GM12873 (cell line): Measurements from ENCODE around the gene TMC1.
A peak's percentile ranks its signal among the peaks of the same experiment; 100 is the strongest.

ENCODE experiments used
- TF ChIP-seq, protein P1 (sequence below): IDR thresholded peaks from 2 replicates; pipeline ENCODE4 v1.5.1; 2012; ENCODE audit warnings: low read depth, mild to moderate bottlenecking, moderate library complexity, low read length, control low read depth; ENCODE audit not compliant: insufficient read depth; ENCODE audit errors: missing control alignments

The TMC1 gene

GRCh38 chr9:72844440-72844768 is 323.0 kb downstream of the TMC1 start:
- TF ChIP-seq, protein P1, sequence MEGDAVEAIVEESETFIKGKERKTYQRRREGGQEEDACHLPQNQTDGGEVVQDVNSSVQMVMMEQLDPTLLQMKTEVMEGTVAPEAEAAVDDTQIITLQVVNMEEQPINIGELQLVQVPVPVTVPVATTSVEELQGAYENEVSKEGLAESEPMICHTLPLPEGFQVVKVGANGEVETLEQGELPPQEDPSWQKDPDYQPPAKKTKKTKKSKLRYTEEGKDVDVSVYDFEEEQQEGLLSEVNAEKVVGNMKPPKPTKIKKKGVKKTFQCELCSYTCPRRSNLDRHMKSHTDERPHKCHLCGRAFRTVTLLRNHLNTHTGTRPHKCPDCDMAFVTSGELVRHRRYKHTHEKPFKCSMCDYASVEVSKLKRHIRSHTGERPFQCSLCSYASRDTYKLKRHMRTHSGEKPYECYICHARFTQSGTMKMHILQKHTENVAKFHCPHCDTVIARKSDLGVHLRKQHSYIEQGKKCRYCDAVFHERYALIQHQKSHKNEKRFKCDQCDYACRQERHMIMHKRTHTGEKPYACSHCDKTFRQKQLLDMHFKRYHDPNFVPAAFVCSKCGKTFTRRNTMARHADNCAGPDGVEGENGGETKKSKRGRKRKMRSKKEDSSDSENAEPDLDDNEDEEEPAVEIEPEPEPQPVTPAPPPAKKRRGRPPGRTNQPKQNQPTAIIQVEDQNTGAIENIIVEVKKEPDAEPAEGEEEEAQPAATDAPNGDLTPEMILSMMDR: no peak

DNA sequence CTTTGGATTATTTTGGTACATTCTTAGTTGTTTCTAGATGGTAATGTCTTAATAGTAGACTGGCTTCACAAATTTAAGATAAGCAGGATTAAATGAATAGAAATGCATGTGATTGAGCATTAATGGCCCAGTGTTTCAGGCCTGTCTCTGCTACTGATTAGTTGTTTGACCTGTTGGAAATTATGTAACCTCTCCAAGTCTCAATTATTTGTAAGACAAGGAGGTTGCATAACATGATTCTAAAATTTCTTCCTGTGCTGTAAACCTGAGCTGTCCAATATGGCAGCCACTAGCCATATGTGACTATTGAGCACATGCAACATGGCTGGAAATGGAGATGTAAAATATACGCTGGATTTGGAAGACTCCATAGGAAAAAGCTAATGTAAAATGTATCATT is 333.9 kb downstream of the TMC1 start:
- TF ChIP-seq, protein P1: no peak

DNA sequence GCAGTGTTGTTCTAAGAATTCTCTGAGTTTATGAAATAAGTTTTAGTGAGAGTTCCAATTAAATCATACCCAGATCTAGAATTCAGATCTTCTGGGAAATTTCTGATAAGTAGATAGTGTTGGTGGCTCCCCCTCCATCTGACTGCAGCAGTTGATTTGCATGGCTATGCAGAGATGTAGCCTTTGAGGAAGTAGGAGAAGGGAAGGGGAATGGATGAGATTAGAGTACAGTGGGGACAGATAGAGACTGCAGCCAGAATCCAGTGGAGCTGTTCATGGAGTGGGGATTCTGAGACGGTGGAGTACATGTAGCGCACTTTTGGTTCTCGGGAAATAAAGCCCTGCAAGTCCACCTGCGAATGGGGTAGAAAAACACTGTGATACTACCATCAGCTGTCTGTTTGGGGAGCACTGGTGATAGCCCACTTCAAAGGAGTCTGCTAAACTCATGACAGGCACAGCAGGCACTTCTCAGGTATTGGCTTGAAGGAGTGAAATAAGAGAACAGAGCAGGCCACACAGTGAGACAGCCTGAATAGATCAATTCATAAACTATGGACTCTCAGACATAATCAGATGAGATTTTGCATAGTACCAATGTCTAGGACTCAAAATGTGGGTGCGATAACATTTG is 334.6 kb downstream of the TMC1 start:
- TF ChIP-seq, protein P1: no peak

GRCh38 chr9:72856972-72857623 is 335.7 kb downstream of the TMC1 start:
- TF ChIP-seq, protein P1: peak; percentile 58

DNA sequence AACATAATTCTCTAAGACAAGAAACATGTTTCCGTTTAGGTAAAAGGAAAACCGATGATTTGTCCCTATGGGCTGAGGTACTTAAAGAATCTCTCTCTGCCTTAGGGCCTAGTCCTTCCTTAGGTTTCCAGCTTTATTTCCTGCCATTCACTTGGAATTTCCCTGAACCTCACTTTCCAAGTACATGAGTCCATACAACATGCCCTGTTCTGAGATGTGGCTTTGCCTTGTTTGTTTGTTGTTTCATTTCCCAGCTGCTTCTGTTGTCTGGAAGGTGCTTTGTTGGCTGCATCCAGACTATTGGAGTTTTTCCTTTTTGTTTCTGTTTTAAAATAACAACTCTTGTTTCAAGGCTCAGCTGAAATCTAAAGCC is 336.2 kb downstream of the TMC1 start:
- TF ChIP-seq, protein P1: no peak

DNA sequence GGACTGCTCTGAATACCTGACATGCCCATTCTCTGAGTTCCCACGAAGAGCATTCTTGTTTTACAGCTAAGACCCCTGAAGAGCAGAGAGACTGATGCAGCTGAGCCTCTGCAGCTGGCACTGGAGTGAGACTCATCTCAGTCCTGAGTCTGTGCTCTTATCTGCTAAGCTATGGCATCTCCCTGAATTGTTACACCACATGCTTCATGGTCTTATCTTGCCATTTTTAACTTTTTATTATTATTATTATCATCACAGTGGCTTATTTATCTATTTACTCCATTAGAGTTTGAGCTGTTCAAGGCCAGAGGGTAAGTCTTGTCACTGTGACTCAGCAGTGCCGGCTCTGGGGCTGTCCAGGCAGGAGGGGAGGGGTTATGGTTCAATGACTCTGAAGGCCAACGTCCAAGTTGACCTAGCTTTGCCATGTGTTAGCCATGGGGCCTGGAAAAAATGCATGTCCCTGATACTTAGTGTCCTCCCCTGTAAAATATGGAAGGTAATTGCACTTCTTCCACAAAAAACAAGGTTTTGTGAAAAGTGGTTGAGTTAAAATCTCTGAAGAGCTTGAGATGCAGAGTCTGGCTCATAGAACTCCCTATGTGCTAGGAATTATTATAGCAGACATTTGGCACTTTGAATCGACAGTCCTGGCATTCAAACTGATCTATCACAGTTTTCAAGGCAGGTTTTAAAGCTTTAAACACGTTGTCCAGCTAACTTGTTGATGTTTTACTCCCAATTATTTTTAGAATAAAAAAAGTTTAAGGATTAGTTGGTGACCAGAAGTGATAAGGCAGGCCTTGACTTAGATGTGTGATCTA is 336.9 kb downstream of the TMC1 start:
- TF ChIP-seq, protein P1: no peak

GRCh38 chr9:72863456-72864094 is 342.2 kb downstream of the TMC1 start:
- TF ChIP-seq, protein P1: no peak
